GM21529 (cell line): Measurements from ENCODE around the gene KIF26B.

Experiments used
- ATAC-seq: cut with Tn5 transposase; IDR thresholded peaks from one replicate; pipeline ENCODE4 v1.9.1; 2021; ENCODE audit not compliant: unreplicated experiment

KIF26B gene

GRCh38 chr1:245409341-245410195, 254.8 kb downstream of the KIF26B start:
- ATAC-seq: no peak

- no peak for ATAC-seq
These were observed 256.7 kb downstream of the KIF26B start for GRCh38 chr1:245411245-245412036.

DNA sequence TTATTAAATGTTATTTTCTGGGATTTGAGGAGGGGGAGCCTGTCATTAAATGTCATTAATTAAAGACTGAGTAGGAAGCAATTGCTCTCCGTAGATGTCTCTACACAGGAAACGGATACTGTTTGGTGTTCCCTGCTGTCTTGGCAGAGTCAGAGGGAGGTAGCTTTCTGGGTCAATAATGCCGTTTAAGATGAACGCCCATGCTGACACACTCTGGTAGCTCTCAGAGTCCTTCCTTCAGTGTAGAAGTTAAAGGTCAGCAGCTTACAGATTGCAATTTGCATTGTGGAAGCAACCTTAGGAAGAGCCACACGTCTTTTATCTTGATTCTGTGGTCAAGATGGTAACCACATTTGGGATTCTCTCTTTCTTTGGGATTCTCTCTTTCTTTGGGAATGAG, 257.5 kb downstream of the KIF26B start:
- ATAC-seq: no peak

DNA sequence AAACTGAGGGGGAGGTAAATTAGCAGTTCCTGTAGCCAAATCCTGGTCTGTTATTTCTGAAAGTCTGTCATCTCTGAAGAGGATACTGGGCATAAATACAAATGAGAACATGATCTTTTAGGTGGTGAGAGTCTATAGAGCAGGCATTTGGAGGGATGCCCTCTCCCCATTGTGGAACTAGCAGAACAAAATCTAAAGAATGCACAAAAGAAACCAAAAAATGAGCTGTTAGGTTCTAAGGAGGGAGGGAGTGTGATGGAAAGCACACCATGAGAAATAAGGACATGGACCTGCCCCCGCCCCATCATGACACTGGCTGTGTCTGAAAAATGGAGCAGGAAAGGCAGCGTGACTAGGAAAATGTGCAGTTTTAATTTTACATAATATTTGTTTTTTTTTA, 262.0 kb downstream of the KIF26B start:
- ATAC-seq: no peak

GRCh38 chr1:245418077-245418476, 263.3 kb downstream of the KIF26B start:
- no peak for ATAC-seq

GRCh38 chr1:245419461-245419978, 264.7 kb downstream of the KIF26B start:
- no peak for ATAC-seq

DNA sequence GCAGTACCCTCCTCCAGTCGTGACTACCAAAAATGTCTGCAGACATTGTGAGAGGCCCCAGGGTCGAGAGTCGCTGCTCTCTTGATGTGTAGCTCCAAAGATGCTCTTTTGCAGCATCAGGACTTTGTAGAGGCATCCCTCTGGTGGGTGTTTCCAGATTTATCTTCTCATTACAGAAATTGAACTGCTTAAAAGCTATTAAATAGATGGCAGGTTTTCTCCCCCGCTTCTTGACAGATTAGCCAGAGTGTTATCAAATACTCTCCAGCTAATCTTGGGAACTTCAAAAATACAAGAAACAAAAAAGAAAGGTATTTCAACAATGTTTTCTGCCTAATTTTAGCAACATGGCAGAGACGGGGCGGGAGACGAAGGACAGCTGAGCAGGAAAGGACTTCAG, 265.2 kb downstream of the KIF26B start:
- ATAC-seq: no peak

GRCh38 chr1:245420926-245421325, 266.1 kb downstream of the KIF26B start:
- no peak for ATAC-seq

GRCh38 chr1:245428681-245429080, 273.9 kb downstream of the KIF26B start:
- no peak for ATAC-seq

- no peak for ATAC-seq
These were observed 276.9 kb downstream of the KIF26B start for GRCh38 chr1:245431706-245432105.

DNA sequence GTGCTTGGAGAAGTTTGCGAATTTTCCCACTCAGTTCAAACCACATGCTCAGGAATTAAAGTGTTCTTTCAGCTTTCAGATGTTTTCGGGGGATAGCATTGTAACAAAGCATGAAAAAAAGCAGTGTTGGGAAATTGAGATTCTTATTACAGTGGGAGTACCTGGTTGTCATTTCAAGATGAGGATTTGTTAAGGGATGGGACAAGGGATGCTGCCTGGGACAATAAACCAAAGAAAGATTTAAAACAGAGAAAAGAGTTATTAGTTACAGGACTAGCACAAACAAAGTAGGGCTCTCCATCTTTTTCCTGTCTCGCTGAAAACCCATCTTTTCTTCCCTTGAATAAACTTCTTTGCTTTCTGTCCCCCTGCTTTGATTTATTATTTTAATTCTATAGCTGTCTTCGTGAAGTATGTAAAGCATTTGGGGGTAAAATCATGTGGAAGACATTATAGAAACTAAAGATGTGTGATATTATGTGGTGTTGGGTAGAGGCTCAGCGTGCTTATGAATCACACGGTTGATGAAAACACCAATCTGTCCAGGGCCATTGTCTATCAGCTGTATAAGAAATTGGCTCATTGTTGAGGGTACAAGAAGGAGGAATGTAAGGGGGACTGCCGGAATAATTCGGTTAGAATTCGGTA, 277.6 kb downstream of the KIF26B start:
- ATAC-seq: no peak

DNA sequence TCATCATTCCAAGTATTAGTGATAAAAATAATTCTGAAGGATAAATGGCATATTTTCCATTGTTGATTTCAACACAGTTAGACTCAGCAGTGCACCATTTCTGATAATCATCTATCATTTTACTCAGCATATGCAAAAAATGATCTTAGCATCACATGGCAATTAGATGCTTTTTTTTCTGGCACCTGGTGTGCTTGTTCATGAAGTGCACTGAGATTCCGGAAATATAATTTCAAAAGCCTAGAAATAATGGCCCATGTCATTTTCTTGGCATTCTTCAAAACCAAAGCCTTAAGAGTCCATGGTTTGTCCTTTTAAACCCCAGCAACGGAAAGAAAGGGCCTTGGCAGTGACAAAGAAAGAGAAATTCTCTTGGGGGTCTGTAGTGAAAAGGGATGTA, 278.8 kb downstream of the KIF26B start:
- no peak for ATAC-seq

GRCh38 chr1:245434280-245434679, 279.5 kb downstream of the KIF26B start:
- no peak for ATAC-seq

- ATAC-seq: no peak
These were observed 281.6 kb downstream of the KIF26B start for GRCh38 chr1:245436407-245436806.

DNA sequence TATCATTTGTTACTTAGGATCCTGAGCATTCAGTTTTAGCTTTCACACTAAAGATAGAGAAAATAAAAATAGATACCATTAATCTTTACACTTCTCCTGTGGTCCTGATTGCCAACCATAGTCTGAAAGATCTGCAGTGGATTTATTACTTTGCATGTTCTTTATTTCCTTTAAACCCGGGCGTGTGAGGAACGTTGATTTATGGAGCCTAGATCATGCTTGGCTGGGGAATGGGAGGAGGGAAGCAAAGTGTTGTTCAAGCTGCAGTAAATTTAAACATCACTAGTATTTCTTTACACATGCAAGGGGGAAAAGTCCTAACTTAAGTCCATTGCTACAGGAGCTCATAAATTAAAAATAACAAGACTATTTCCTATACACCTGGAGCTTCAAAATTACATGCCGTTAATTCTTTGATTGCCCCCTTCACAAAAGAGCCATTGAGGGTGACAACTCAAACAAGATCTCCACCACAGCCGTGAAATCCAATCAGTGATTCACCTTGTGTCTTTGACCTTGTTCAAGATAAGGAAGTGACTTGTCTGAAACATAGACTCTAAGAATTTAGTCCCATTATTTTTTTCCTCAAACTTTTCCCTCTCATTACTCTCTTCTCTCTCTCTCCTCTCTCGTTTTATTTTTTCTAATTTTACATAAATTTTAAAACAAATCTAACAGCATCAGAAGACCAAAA, 282.7 kb downstream of the KIF26B start:
- ATAC-seq: no peak

DNA sequence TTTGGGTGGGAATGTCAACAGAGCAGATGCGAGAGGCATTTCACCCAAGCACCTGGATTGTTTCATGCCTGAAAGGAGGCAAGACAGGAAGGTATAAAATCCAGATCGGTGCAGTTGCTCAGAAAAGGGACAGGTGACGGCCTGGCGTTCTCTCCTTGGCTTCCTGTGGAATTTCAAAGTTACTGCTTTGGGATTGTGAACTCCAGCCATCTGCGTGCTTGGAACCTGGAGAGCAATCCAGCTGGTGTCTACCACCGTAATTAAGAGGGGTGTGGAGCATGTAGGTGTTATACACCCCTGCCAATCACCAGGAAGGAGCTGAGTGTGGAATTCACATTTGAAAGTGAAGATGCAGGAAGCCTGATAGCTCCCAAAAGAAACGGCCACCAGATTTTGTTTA, 286.1 kb downstream of the KIF26B start:
- no peak for ATAC-seq

- ATAC-seq: no peak
These were observed 286.9 kb downstream of the KIF26B start for GRCh38 chr1:245441689-245442088.

- ATAC-seq: no peak
These were observed 289.5 kb downstream of the KIF26B start for GRCh38 chr1:245444147-245444828.

DNA sequence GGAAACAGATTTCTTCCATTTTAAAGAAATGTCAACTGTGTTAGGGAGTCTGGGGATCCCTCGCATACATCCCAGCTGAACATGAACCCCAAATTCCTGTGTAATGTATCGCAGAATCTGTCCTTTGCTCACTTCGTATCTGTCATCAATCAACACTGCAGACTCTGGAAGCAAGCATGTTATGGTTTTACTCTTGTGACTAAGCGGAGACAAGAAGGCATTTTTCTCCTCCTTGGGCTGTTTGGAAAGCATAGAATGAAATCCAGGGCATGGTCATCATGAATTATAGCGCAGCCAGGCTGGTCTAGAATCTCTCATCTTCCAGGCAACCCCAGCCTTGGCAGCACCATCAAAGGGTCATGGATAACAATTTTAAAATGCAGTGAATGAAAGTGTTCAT, 290.2 kb downstream of the KIF26B start:
- ATAC-seq: no peak

DNA sequence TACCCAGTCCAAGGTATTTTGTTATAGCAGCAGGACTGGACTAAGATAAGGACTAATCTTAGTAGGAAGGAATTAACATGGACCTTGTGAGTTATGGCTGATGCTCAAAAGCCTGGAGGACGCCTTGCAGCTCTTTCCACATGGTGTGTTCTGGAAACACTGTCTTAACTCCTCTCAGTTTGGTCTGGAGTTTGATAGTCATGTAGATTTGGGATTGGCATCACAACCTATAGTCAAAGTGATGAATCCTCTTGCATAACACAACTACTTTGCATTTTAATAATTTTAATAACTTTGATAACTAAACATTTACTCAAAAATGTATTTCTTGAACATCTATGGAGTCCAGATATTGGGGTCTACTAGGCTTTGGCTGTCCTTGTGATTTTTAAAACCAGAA, 293.7 kb downstream of the KIF26B start:
- ATAC-seq: no peak
